Liver (tissue), 3 donors: ENCODE results near the gene YARS2.

Source experiments
- CTCF ChIP-seq: fragments of 150-350 bp; IDR thresholded peaks from 2 replicates; pipeline ENCODE4 v1.5.1; 2017; ENCODE audit warnings: improper control_type of control experiment, low read depth, low read length; ENCODE audit not compliant: missing input control
- FOXA1 ChIP-seq: IDR thresholded peaks from 2 replicates; pipeline ENCODE4 v1.6.1; 2016; ENCODE audit warnings: antibody characterized with exemption
- HNF4A ChIP-seq, 2 donors: conservative IDR thresholded peaks; 2 replicates each; pipeline ENCODE4 v1.6.1; 2016; ENCODE audit warnings: antibody characterized with exemption in 2 of 2, mild to moderate bottlenecking in 2 of 2
- HNF4G ChIP-seq: IDR thresholded peaks from 2 replicates; pipeline ENCODE4 v1.6.1; 2016; ENCODE audit warnings: antibody characterized with exemption
- MAX ChIP-seq: IDR thresholded peaks from 2 replicates; pipeline ENCODE4 v1.6.1; 2016; ENCODE audit warnings: antibody characterized with exemption
- NR2F2 ChIP-seq: IDR thresholded peaks from 2 replicates; pipeline ENCODE4 v1.6.1; 2016; ENCODE audit warnings: antibody characterized with exemption
- RAD21 ChIP-seq, 2 donors: IDR thresholded peaks; 2 replicates each; pipeline ENCODE4 v1.6.1; 2016; ENCODE audit warnings: antibody characterized with exemption in 2 of 2, mild to moderate bottlenecking in 2 of 2
- REST ChIP-seq: IDR thresholded peaks from 2 replicates; pipeline ENCODE4 v1.6.1; 2016; ENCODE audit warnings: antibody characterized with exemption, mild to moderate bottlenecking
- RXRA ChIP-seq, 2 donors: IDR thresholded peaks; 2 replicates each; pipeline ENCODE4 v1.6.1; 2017 to 2018; ENCODE audit warnings: antibody characterized with exemption in 2 of 2, mild to moderate bottlenecking in 1 of 2
- SP1 ChIP-seq: IDR thresholded peaks from 2 replicates; pipeline ENCODE4 v1.6.1; 2018; ENCODE audit warnings: antibody characterized with exemption, mild to moderate bottlenecking
- TAF1 ChIP-seq: conservative IDR thresholded peaks from 2 replicates; pipeline ENCODE4 v1.6.1; 2016; ENCODE audit warnings: antibody characterized with exemption, mild to moderate bottlenecking
- YY1 ChIP-seq: IDR thresholded peaks from 2 replicates; pipeline ENCODE4 v1.6.1; 2016; ENCODE audit warnings: antibody characterized with exemption, mild to moderate bottlenecking
- ZBTB33 ChIP-seq: IDR thresholded peaks from 2 replicates; pipeline ENCODE4 v1.6.1; 2016; ENCODE audit warnings: antibody characterized with exemption
- donor health status: healthy.
- donor health status: healthy.

- TF ChIP-seq CTCF (no peak), TAF1 (no peak), NR2F2 (no peak), SP1 (no peak), YY1 (no peak), ZBTB33 (no peak), RAD21 (IDR thresholded peaks at IDR 0.05) (no peak), MAX (no peak), REST (no peak), FOXA1 (no peak), HNF4A (conservative IDR thresholded peaks at IDR 0.05) (no peak), RXRA (IDR thresholded peaks at IDR 0.05) (no peak), HNF4G (no peak)
These were observed 22.0 kb upstream of the YARS2 start for GRCh38 chr12:32777691-32778175.
